ENCODE results near the gene GPC5. TPM values are rescaled to one million over a fixed set of nuclear protein-coding genes. Genes with fewer than 3 reads are reported as not detected.

The GPC5 gene
- total RNA-seq, 8 experiments from 2014 or later = 0.10 to 4.1 (median 2.3) TPM; not detected in 2

DNA sequence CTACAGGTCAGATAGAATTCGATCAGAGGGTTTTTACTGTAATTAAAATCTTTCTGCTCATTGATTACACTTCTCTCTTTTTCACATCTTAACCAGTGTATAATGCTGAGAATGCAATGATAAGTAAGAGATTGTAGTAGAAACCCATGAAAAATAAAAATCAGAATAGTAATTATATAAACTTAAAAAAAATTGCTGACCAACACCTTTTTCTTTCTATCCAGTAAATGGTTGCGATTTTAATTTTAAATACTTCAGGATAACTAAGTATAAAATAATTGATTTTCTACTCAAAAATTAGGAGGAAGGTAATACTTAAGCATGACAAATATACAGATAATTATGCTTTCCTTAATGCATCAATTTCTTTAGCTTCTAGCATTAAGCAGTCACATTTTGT, 917.6 kb downstream of the GPC5 start:
- WGBS, 10 experiments = 39 to 100% (median 90%) methylated on average over 2 of the region's 2 CpGs; no CpG with 5 or more reads in 1 of the 10 experiments
- in situ Hi-C loops (cut with MboI; ENCODE audit: low pct_unique_long_range_greater_than_20kb in 2 of 9, low sequenced_read_pairs in 9 of 9, unreplicated experiment in 9 of 9) = no loop called here
- Histone ChIP-seq H3K4me1 (replicated peaks in 1 of 2) (peaks cover 0 to 6% of the 10 kb centered on the region in 2 donors), H3K27ac (no peak overlapping the region), H3K4me3 (no peak overlapping the region)
- ATAC-seq (replicated peaks in 6 of 8) = no peak

DNA sequence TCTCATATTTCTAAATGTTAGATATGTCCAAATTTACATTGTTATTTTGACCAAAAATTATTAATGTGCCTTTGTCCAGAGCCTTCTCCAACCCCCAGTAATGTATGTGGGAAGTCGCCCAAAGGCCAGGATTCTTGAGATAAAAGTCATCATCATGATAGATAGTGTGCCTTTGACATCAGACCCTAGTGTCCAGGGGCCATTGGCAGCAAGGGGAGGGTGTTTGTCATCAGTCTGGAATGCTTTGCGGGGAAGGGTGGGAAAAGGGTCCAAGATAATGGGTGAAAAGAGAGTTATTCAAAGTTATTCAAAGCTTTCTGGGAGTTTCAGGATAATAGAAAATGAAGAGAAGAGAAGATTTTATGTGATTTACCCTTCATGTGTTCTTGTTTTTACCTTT, 918.6 kb downstream of the GPC5 start:
- 0 to 80% (median 25%) methylated on average over 1 to 2 of the region's 2 CpGs; no CpG with 5 or more reads in 1 of the 10 experiments for WGBS, 10 experiments
- in situ Hi-C loops (cut with MboI; ENCODE audit: low pct_unique_long_range_greater_than_20kb in 2 of 9, low sequenced_read_pairs in 9 of 9, unreplicated experiment in 9 of 9) = no loop called here

DNA sequence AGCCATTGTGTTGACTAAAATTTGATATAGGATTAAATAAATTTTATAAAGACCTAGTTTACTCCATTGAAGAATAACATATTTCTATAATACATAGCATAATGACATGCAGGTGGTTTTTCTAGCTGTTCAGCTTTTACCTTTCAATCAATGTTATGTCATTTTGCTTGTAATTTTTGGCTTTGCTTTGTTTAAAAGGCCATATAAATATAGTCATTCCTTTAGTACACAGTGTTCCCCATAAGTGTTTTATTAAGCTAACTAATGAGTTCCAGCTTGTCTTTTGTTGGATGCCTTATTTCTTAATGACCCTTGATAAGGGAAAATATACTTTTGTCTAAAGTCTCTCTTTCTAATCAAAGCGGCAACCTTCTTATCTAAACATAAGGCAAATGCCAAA, 921.9 kb downstream of the GPC5 start:
- H3K4me1 ChIP-seq (replicated peaks in 1 of 2) = peaks cover 0 to 6% of the 10 kb centered on the region in 2 donors
- ATAC-seq (replicated peaks in 6 of 8) = no peak
- in situ Hi-C loops (cut with MboI; ENCODE audit: low pct_unique_long_range_greater_than_20kb in 2 of 9, low sequenced_read_pairs in 9 of 9, unreplicated experiment in 9 of 9) = no loop called here
- 0 to 100% (median 83%) methylated on average over 1 of the region's 1 CpG; no CpG with 5 or more reads in 1 of the 10 experiments for WGBS, 10 experiments
- no peak overlapping the region for H3K4me3 ChIP-seq
- no peak overlapping the region for H3K27ac ChIP-seq

More for the DNA sequence above, 918.6 kb downstream of the GPC5 start:
- peak overlapping the region in 1 of 2 donors; percentile 44 for H3K27ac ChIP-seq
- ATAC-seq (replicated peaks in 6 of 8) = no peak
- no peak overlapping the region for H3K4me3 ChIP-seq
- peaks cover 0 to 6% of the 10 kb centered on the region in 2 donors for H3K4me1 ChIP-seq (replicated peaks in 1 of 2)

DNA sequence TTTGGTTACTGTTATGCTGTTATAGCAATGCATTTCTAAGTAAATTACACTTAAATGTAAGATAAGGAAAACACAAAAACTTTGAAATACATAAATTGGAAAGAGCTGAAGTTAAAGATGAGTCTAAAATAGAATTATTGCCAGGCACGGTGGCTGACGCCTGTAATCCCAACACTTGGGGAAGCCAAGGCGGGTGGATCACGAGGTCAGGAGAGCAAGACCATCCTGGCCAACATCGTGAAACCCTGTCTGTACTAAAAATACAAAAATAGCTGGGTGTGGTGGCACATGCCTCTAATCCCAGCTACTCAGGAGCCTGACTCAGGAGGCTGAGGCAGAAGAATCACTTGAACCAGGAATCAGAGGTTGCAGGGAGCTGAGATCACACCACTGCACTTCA, 922.8 kb downstream of the GPC5 start:
- no peak overlapping the region for H3K4me3 ChIP-seq
- 20 to 100% (median 82%) methylated on average over 1 to 4 of the region's 5 CpGs; no CpG with 5 or more reads in 4 of the 10 experiments for WGBS, 10 experiments
- no peak for ATAC-seq (replicated peaks in 6 of 8)
- in situ Hi-C loops (cut with MboI; ENCODE audit: low pct_unique_long_range_greater_than_20kb in 2 of 9, low sequenced_read_pairs in 9 of 9, unreplicated experiment in 9 of 9) = no loop called here
- H3K4me1 ChIP-seq (replicated peaks in 1 of 2) = peaks cover 0 to 6% of the 10 kb centered on the region in 2 donors
- no peak overlapping the region for H3K27ac ChIP-seq

DNA sequence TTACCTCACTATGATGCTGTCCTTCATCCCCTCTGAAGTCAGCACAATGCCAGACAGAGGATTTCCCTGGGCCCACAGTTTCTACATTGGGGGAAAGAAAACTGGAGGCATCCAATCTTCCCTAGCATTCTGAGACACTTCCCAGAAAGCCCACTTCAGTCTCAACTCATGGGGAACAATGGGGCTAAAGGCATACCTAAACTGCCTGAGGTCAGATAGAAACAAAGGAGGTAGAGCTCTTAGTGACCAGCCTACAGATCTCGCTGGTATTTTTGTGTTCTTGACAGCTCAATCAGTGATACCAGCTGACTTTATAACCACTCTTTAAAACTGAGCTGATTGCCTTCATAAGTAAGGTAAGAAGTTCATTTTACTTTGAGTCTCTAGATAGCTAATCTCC, 947.2 kb downstream of the GPC5 start:
- Histone ChIP-seq H3K4me3 (no peak overlapping the region), H3K27ac (no peak overlapping the region), H3K4me1 (replicated peaks in 1 of 2) (peaks cover 0 to 3% of the 10 kb centered on the region in 2 donors)
- in situ Hi-C loops (cut with MboI; ENCODE audit: low pct_unique_long_range_greater_than_20kb in 2 of 9, low sequenced_read_pairs in 9 of 9, unreplicated experiment in 9 of 9) = no loop called here
- no peak for ATAC-seq (replicated peaks in 6 of 8)
- WGBS, 10 experiments = 0 to 83% (median 65%) methylated on average over 1 of the region's 1 CpG; no CpG with 5 or more reads in 4 of the 10 experiments

DNA sequence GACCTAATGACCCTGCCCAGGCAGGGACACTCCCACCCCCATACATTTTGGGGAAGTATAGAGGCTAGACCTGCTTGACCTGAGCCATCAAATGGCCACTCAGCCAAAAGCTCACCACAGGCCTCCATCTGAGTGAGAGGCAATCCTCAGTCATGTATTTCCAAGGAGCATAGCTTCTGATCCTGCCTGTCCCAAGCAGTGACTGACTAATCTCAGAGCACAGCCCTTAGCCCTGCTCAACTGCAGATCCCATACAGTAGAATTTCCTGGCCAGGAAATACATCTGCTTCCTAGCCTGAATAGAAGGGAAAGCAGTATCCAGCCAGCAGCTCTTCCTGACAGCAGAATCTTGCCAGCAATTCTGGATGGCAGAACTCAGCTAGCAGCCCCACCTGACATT, 947.6 kb downstream of the GPC5 start:
- H3K4me3 ChIP-seq = no peak overlapping the region
- H3K27ac ChIP-seq = no peak overlapping the region
- in situ Hi-C loops (cut with MboI; ENCODE audit: low pct_unique_long_range_greater_than_20kb in 2 of 9, low sequenced_read_pairs in 9 of 9, unreplicated experiment in 9 of 9) = no loop called here
- peaks cover 0 to 3% of the 10 kb centered on the region in 2 donors for H3K4me1 ChIP-seq (replicated peaks in 1 of 2)
- no peak for ATAC-seq (replicated peaks in 6 of 8)

DNA sequence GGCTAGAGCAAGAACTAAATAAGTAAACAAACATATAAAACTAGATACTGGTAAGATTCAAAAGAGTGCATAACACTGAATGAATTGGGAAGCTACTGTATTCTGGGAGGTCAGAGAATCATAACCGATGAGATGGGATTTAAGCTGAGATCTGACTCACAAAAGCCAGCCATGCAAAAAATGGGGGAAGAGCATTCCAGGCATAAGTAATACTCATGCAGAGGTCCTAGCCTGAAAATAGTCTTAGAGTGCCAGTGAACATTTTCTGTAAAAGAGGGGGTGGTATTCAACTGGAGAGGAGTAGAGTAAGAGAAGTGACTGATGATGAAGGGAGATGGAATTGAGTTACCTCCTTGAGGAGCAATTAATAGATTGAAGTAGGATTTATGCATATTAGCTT, 956.2 kb downstream of the GPC5 start:
- Histone ChIP-seq H3K4me1 (replicated peaks in 1 of 2) (no peaks in the 10 kb centered on the region), H3K27ac (no peak overlapping the region), H3K4me3 (no peak overlapping the region)
- in situ Hi-C loops (cut with MboI; ENCODE audit: low pct_unique_long_range_greater_than_20kb in 2 of 9, low sequenced_read_pairs in 9 of 9, unreplicated experiment in 9 of 9) = no loop called here
- 17 to 100% (median 67%) methylated on average over 1 of the region's 1 CpG; no CpG with 5 or more reads in 3 of the 10 experiments for WGBS, 10 experiments
- no peak for ATAC-seq (replicated peaks in 6 of 8)

DNA sequence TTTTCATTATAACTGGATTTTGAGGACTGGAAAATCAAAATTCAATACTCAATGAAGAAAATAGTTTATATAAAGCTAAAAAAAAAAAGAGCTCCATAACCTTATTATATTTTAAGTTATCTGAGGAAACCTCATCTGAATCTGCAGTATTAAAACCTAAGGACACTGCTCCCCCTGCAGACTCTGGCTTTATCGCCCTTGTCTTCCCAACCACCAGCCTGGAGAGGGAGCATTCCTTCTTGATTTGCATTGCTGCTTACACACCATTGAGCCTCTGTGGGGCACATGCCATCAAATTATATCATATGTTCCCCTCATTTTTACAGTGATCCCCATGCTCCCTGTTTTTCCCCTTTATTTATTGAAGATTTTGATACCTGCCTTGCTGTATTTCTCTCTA, 956.8 kb downstream of the GPC5 start:
- H3K27ac ChIP-seq = no peak overlapping the region
- in situ Hi-C loops (cut with MboI; ENCODE audit: low pct_unique_long_range_greater_than_20kb in 2 of 9, low sequenced_read_pairs in 9 of 9, unreplicated experiment in 9 of 9) = no loop called here
- WGBS, 10 experiments = 9 to 100% (median 69%) methylated on average over 1 of the region's 1 CpG; no CpG with 5 or more reads in 5 of the 10 experiments

DNA sequence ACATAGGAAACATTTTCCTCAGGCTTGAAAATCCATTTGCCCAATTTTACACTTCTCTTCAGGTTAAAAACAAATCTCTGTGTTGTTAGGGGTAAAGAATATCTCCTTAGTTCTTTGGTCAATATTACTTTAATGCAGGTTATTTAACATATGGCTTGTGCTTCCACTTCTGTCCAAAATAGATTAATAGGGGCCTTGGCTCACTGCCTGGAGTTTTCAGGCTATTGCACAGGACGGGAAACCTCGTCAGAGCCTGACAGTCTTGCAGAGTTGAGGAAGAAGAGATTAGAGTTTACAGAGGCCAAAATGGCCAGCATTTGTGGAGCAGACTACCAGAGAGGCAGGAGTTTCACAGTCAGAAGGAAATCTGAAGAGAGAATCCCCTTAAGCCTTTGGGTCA, 964.3 kb downstream of the GPC5 start:
- WGBS, 10 experiments = 0 to 80% (median 32%) methylated on average over 1 to 2 of the region's 2 CpGs; no CpG with 5 or more reads in 2 of the 10 experiments
- Histone ChIP-seq H3K4me1 (replicated peaks in 1 of 2) (no peaks in the 10 kb centered on the region), H3K4me3 (no peak overlapping the region), H3K27ac (no peak overlapping the region)
- peak in 1 of 8 experiments; percentile 63 for ATAC-seq (replicated peaks in 6 of 8)
- in situ Hi-C loops (cut with MboI; ENCODE audit: low pct_unique_long_range_greater_than_20kb in 2 of 9, low sequenced_read_pairs in 9 of 9, unreplicated experiment in 9 of 9) = no loop called here

More for the DNA sequence above, 956.8 kb downstream of the GPC5 start:
- Histone ChIP-seq H3K4me1 (replicated peaks in 1 of 2) (no peaks in the 10 kb centered on the region), H3K4me3 (no peak overlapping the region)
- ATAC-seq (replicated peaks in 6 of 8) = peak in 2 of 8 experiments; percentile 37 to 39

DNA sequence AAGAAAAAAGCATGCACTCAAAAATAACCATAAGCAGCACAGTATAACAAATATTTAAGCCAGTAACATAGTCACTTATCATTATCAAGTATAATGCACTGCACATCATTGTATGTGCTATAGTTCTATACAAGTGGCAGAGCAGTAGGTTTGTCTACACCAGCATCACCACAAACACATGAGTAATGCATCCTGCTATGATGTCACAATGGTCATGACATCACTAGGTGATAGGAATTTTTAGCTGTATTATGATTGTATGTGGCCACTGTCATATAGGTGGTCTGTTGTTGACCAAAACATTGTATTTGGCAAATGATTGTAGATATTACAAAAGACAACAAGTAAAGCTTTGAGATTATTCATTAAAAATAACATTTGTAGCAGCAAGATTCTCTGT, 967.5 kb downstream of the GPC5 start:
- H3K27ac ChIP-seq = no peak overlapping the region
- no peak for ATAC-seq (replicated peaks in 6 of 8)
- in situ Hi-C loops (cut with MboI; ENCODE audit: low pct_unique_long_range_greater_than_20kb in 2 of 9, low sequenced_read_pairs in 9 of 9, unreplicated experiment in 9 of 9) = no loop called here
- H3K4me1 ChIP-seq (replicated peaks in 1 of 2) = no peaks in the 10 kb centered on the region
- H3K4me3 ChIP-seq = no peak overlapping the region

DNA sequence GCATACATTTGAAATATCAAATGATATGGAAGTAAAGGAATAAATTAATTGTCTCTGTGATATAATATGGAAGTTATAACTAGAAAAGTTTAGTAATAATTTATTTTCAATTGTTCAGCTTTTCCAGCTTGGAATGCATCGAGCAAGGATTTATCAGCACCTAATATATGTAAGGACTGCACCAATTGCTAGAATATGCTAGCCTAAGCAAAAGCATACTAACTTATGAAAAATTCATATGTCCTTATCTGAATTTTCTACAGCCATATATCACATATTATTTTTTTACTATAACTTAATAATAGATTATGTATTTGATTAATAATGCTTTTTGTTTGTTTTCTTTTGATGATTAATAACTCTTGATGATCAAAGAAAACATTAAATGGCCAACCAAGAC, 979.0 kb downstream of the GPC5 start:
- no peak overlapping the region for H3K4me3 ChIP-seq
- in situ Hi-C loops (cut with MboI; ENCODE audit: low pct_unique_long_range_greater_than_20kb in 2 of 9, low sequenced_read_pairs in 9 of 9, unreplicated experiment in 9 of 9) = no loop called here
- ATAC-seq (replicated peaks in 6 of 8) = no peak
- 0 to 100% (median 75%) methylated on average over 1 of the region's 1 CpG; no CpG with 5 or more reads in 4 of the 10 experiments for WGBS, 10 experiments
- peaks cover 0 to 3% of the 10 kb centered on the region in 2 donors for H3K4me1 ChIP-seq (replicated peaks in 1 of 2)
- H3K27ac ChIP-seq = no peak overlapping the region

DNA sequence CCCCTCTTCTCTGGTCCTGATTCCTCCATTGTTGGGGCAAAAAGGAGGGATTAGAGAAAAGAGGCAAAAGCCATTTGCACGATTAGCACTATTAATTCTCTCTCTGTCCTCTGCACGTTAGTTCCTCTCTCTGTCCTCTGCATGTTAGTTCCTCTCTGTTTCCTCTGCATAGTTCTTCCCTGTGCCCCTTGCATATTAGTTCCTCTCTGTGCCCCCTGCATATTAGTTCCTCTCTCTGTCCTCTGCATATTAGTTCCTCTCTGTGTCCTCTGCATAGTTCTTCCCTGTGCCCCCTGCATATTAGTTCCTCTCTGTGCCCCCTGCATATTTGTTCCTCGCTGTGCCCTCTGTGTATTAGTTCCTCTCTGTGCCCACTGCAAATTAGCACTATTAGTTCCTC, 981.0 kb downstream of the GPC5 start:
- Histone ChIP-seq H3K4me1 (replicated peaks in 1 of 2) (no peaks in the 10 kb centered on the region), H3K4me3 (no peak overlapping the region), H3K27ac (no peak overlapping the region)
- ATAC-seq (replicated peaks in 6 of 8) = no peak
- 0 to 100% (median 64%) methylated on average over 1 to 3 of the region's 3 CpGs for WGBS, 10 experiments
- in situ Hi-C loops (cut with MboI; ENCODE audit: low pct_unique_long_range_greater_than_20kb in 2 of 9, low sequenced_read_pairs in 9 of 9, unreplicated experiment in 9 of 9) = no loop called here

DNA sequence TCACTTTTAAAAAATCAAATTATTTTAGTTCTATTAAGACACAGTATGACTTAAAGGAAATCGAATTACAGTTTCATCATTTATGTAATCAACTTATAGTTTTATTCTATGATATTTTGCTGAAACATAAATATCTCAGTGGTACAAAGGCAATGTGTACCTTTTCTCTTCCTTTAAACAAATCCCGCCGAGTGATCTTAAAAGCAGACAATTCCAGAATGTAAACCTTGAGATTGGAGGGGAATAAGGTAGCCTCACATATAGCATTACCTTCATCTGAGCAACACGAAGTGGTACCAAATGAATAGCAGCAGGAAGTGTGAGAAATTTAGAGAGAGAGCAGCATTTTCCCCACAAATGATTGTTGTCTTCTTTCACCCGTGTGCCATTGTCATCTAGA, 986.0 kb downstream of the GPC5 start:
- in situ Hi-C loops (cut with MboI; ENCODE audit: low pct_unique_long_range_greater_than_20kb in 2 of 9, low sequenced_read_pairs in 9 of 9, unreplicated experiment in 9 of 9) = no loop called here
- no peak overlapping the region for H3K27ac ChIP-seq
- WGBS, 10 experiments = 23 to 100% (median 71%) methylated on average over 1 to 5 of the region's 5 CpGs
- ATAC-seq (replicated peaks in 6 of 8) = no peak
- H3K4me3 ChIP-seq = no peak overlapping the region
- H3K4me1 ChIP-seq (replicated peaks in 1 of 2) = no peaks in the 10 kb centered on the region

DNA sequence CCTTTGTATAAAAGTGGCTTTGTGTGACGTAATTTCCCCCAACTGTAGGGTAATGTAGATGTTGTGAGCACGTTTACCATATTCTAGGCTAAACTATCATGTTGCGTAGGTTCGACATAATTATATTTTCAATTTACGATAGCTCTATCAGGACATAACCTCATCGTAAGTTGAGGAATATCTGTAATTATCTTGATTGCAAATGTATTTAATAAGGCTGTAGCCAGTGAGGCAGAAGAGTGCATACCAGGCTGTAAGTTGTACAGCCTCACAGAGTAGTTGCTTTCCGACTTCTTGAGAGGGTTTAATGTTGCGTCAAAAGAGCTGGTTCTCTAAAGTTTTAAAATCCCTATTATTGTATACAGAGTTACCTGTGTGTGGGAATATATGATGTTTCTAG, 988.8 kb downstream of the GPC5 start:
- H3K4me3 ChIP-seq = no peak overlapping the region
- no peak for ATAC-seq (replicated peaks in 6 of 8)
- WGBS, 10 experiments = 28 to 100% (median 75%) methylated on average over 1 to 8 of the region's 8 CpGs; no CpG with 5 or more reads in 2 of the 10 experiments
- in situ Hi-C loops (cut with MboI; ENCODE audit: low pct_unique_long_range_greater_than_20kb in 2 of 9, low sequenced_read_pairs in 9 of 9, unreplicated experiment in 9 of 9) = no loop called here
- no peak overlapping the region for H3K27ac ChIP-seq
- H3K4me1 ChIP-seq (replicated peaks in 1 of 2) = no peaks in the 10 kb centered on the region

Data from motor neuron (in vitro differentiated cells).